DMS 273 (cell line): ENCODE results near the gene SPHKAP.
A peak's percentile ranks its signal among the peaks of the same experiment; 100 is the strongest.

Source experiments
- DNase-seq: peaks from one replicate; lab custom pipeline; 2025; ENCODE audit not compliant: unreplicated experiment; lab: John Stamatoyannopoulos, UW

The SPHKAP gene

GRCh38 chr2:228181098-228182019 is at the start of gene SPHKAP:
Gene SPHKAP, minus strand, starts transcription at chr2:228181687. Its CDS starts 89 bp downstream, at chr2:228181598.
- peak; percentile 15 for DNase-seq

DNA sequence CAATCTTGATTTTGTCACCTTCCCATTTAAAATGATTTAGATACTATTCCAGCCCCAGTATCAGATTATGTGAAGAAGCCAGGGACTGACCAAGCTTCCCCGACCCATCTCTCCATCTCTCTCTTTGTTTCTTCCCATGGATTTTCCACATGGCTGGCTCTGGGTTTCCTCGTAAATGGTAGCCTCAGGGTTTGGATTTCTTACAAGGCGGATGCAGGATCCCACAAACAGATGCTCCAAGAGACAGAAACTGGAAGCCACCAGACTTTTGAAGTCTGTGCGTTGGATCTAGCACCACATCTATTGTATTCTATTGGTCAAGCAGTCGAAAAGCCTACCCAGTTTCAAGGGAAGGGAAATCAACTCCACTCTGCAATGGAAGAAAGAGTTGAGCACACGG is 46.0 kb upstream of the SPHKAP start:
- no peak for DNase-seq

DNA sequence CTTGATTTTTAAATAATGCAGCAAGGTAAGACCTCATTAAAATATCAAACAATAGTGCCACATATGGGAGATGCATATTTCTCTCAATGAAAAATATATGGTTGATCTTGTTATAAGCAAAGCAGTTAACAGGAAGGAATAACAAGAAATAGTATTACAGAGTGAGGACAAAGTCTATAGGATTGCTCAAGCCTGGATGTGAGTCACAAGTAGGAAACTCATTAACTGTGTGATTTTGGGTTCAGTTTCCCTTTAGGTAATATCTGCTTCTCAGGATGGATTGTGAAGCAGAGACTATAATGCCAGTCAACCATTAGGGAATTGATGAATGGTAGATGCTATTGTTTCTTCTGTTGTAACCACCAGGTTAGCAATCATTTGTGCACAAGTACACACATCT is 42.9 kb upstream of the SPHKAP start:
- DNase-seq: no peak

- DNase-seq: peak; percentile 15
Observed at GRCh38 chr2:228218593-228218992, 37.1 kb upstream of the SPHKAP start.

GRCh38 chr2:228197504-228197903 is 16.0 kb upstream of the SPHKAP start:
- DNase-seq: no peak

GRCh38 chr2:228180181-228181097 is 1.0 kb downstream of the SPHKAP start:
- DNase-seq: peak; percentile 56

DNA sequence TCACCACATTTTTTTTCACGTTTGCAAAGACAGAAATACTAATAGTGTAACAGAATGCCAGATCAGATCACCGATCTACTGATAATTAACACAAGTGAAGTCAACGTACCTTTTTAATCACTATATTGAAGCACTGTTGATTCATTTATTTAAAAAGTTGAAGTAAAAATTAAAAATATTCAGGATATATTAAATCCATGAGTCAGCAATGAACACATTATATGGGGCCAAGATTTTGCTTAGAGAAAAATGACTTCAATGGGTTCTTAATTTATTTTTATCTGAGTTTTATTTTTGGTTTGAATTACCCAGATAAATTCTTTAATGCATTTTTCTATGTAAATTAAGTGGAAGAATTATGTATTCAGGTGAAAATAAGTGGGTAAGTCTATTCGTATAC is 14.2 kb downstream of the SPHKAP start:
- no peak for DNase-seq

DNA sequence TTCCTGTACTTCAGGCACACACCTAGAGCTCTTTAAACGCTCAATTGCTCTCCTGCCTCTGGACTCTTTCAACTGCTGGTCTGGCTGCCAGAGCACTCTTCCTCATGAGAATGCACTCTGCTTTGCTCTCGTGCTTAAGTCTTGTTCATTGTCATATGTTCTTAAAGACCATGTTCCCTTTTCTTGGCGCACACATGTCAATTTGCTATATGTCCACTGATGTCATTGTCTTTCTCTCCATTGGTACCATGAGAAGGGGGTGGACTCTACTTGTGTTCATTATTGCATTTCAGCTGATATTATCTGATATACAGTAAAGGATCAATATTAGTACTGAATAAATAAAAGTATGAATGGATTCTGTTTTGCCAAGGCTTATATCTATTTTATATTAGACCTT is 16.8 kb downstream of the SPHKAP start:
- DNase-seq: no peak

DNA sequence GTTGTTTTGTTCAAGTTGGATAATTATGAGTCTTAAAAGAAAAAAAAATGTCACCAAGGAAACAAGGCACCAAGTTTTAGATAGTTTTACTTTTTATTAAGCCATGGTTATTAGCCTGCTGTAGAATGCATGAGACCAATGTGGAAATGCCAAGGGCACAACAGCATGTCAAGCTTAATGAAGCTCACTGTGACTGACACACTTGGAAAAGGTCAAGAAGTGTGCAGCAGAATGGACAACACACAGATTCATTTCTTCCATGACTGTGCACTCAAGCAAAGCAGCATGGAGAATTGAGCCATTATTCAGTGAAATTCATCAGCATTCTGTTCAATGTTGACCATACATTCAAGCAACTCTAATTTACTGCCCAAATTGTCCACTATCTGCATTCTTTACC is 23.6 kb downstream of the SPHKAP start:
- DNase-seq: no peak

GRCh38 chr2:228144961-228145360 is 36.5 kb downstream of the SPHKAP start:
- DNase-seq: no peak

DNA sequence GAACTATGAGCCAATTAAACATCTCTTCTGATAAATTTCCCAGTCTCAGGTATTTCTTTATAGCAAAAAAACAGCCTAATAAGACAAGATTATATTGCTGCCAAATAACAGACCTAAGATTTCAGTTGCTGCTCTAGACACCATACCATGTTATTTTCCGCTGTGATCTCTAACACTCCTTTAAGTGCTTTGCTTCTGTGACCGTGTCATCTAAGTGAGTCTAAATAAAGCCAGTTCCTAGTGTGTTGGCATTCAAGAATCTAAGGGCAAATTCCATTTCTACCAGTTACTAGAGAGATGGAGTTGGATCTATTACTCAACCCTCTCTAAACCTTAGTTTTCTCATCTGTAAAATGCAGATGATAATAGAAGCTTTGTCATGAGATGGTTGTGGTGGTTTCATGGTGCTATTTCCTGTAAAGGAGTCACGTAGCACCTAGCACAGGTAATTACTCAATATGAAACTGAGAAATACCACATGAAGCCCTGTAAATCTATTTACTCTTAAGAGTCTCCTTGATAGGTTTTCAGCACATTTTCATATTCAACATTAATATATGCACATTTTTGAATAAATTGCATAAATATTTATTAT is 40.5 kb downstream of the SPHKAP start:
- no peak for DNase-seq

DNA sequence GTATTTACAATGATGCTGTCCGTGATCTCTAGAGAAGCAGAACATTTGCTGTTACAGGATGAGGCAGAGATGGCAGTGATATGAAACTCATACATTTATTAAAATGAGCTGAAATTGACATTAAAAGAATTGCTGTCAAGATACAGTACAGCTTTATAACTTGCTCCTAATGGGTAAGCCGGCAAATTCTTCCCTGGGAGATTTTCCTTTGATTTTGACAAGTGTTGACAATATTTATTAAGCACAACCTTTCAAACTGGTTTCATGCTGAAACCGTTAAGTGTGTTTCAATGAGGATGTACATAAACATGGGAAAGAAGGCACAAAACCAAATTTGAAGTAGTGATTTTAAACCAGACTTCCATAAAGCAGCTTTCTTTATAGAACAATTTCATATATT is 45.5 kb downstream of the SPHKAP start:
- no peak for DNase-seq

DNA sequence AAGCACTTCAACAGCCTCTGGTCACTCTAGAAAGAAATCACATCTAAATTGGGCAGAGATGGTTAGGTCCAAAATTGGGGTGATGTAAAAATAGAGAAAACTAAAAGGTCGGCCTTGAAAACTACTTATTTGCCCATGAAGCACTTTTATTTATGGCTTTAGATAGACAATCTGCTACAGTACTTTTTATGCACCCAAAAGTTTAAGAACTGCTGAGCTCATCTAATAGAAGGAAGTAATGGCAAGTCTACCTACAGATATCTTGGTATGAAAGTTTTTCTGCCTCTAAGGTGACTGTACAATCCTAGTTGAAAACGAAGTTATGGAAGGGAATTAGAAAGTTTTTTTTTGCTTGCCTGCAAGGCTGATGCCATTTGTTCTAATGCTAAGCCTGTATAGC is 46.2 kb downstream of the SPHKAP start:
- no peak for DNase-seq

DNA sequence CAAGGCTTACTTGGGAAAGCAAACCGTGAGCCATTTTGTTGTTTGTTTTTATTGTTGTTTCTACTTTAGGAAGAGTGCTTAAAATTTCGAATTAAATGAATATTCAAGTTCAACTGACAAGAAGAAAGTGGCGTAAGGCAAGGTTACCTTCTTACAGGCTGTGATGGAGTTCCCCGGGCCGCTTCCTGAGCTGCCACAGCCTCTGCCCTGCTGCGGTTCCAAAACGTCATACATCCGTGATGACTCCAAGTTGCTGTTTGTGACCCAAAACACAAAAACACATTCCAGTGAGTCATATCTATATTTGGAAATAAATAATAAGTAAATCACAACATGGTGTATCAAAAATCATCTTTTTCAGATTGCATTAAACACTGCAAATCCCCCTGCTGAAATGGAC is 49.7 kb downstream of the SPHKAP start:
- DNase-seq: no peak

DNA sequence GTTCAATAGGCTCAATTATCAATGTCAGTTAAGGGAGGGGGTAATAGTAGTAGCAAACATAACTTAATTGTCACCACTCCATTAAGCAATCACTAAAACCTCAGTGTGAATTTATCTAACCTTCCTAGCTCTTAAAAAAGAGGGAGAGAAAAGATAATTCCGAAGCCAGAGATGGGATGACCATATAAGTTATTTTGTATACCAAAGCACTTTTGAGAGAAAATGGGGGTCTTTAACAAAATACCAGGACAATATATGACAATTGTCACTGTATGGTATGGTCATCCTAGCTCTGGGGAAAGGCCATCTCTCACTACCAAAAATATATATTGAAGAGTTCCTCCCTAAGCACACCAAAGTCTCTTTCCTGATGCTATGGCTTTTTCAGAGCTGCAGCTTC is 55.1 kb downstream of the SPHKAP start:
- no peak for DNase-seq

DNA sequence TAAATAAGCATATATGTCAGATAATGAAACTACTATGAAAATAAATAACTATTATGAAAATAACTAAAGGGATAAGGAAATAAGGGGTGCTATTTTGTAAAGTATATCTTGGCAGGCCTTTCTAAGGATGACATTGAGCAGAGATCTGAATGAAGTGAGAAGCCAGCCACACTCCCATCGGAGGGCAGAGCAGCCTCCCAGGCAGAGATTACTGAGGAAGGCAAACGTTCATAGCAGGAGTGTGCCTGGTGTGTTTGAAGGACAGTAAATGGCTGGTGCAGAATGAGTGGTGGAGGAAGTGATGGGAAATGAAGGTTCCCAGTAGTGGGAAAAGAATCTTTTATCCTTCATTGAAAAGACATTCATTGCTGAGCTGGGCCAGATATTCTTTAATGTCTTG is 62.5 kb downstream of the SPHKAP start:
- DNase-seq: no peak

GRCh38 chr2:228107846-228108245 is 73.6 kb downstream of the SPHKAP start:
- DNase-seq: no peak

GRCh38 chr2:228105526-228106250 is 75.8 kb downstream of the SPHKAP start:
- no peak for DNase-seq

DNA sequence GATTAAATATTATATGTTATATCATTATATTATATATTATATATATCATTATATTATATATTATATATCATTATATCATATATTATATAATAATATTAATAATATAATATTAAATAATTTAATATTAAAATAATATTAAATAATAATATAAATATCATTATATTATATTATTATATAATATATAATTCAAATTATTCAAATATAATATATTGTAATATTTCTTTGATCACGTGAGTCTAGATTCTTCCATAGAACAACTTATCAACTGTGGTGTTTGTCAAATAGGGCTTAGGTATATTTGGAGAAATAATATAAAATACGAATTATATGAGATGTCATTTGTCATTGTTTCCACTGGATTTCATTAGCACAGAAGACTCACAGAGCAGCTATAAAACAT is 77.3 kb downstream of the SPHKAP start:
- DNase-seq: no peak

DNA sequence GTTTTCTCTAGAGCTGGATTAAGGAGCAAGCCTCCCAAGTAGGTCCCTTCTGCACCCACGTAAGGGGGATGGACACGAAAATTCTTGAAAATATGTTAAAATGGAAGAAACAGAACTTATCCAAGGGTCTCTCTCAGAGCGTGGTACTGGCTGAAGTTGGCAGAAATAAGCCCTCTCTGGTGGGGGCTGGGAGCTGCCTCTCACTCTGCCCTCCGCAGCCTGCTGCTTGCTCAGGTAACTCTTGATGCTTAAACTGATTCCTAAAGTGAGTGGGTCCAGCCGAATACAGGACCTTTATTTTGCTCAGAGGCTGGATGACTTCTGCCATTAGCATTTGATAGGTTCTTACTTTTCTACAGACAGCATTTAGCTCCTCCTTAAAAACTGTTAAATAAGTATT is 78.1 kb downstream of the SPHKAP start:
- no peak for DNase-seq

DNA sequence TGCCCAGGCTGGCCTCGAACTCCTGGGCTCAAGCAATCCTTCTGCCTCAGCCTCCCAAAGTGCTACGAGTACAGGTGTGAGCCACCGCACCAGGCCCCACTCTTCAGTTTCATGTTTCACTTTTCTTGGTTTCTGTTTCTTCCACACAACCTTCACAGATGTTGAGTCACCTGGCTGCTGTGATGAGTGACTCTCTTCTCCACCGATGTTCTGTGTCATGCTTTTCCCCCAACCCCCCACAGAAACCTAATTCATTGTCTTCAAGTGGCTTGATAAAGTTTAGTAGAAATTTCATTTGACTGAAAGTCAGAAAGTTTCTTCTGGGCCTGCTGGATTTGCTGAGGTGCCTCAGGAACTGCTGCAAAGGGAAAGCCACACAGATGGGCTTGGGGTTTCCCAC is 78.5 kb downstream of the SPHKAP start:
- DNase-seq: no peak
